Measurements from ENCODE around the gene SIGLEC12. TPM values are rescaled to one million over a fixed set of nuclear protein-coding genes. Genes with fewer than 3 reads are reported as not detected.
"Not testable (repeated sequence)": the region's sequence is repeated elsewhere in the genome, so short reads cannot be mapped to it uniquely, and the experiment has no call there.

The SIGLEC12 gene
- total RNA-seq, 1 donor from 2014 or later = 0.11 TPM

DNA sequence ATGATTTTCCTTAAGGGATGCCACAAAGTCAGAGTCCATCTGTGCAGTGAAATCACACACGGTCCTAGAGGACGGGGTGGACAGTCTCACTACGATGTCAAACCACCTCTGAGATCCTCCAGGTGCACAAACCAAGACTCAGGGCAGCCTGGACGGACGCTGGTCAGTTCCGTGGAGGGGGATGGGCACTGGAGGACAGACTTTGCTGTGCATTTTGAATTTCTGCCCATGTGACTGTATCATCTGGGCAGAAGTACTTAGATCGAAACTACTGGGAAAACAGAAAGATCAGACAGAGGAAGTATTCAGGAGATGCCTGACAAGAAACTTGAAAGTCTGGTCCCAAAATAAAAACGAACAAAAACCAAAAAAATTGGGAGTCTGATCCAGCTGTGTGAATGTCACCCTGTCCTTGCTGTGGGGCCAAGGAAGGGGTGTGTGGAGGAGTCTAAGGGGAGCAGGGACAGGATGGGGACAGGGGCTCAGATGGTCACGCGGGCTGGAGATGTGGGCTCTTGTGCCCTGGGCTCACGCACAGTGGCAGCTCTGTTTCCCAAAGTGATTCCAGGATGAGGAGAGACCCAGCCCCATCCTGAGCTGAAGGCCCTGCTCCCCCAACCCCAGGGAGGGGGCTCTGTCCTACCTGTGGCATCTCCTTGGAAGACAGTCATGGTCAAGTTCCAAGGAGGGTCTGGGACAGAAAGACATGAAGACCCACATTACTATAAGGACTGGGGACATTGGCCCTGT lies 44.9 kb downstream of the SIGLEC12 start:
- TF ChIP-seq, protein P1, sequence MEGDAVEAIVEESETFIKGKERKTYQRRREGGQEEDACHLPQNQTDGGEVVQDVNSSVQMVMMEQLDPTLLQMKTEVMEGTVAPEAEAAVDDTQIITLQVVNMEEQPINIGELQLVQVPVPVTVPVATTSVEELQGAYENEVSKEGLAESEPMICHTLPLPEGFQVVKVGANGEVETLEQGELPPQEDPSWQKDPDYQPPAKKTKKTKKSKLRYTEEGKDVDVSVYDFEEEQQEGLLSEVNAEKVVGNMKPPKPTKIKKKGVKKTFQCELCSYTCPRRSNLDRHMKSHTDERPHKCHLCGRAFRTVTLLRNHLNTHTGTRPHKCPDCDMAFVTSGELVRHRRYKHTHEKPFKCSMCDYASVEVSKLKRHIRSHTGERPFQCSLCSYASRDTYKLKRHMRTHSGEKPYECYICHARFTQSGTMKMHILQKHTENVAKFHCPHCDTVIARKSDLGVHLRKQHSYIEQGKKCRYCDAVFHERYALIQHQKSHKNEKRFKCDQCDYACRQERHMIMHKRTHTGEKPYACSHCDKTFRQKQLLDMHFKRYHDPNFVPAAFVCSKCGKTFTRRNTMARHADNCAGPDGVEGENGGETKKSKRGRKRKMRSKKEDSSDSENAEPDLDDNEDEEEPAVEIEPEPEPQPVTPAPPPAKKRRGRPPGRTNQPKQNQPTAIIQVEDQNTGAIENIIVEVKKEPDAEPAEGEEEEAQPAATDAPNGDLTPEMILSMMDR (IDR thresholded peaks at IDR 0.05; ENCODE audit: borderline replicate concordance) = no peak

DNA sequence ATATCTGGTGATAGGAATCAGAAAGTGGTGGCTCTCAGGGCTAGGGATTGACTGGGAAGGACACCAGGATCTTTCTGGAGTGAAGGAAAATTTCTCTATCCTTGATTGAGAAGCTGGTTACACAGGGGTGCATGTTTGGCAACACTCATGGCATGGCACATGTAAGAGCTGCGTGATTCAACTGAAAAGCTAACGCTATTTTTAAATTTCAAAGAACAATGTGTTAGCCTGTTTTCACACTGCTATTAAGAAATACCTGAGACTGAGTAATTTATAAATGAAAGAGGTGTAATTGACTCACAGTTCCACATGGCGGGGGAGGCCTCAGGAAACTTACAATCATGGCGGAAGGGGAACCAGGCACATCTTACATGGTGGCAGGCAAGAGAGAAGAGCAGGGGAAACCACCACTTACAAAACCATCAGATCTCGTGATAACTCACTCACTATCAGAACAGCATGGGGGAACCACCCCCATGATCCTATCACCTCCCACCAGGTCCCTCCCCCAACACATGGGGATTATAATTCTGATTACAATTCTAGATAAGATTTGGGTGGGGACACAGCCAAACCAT lies 50.8 kb downstream of the SIGLEC12 start:
- TF ChIP-seq, protein P1 (IDR thresholded peaks at IDR 0.05; ENCODE audit: borderline replicate concordance) = no peak
- Histone ChIP-seq H3K36me3 (no peaks in the 10 kb centered on the region), H3K9me3 (replicated peaks) (no peaks in the 10 kb centered on the region), H3K4me3 (no peak overlapping the region), H3K27ac (replicated peaks) (no peak overlapping the region), H3K4me1 (no peaks in the 10 kb centered on the region), H3K27me3 (ENCODE audit: low read depth) (peaks cover 84% of the 10 kb centered on the region)
- intact Hi-C loops (cut with micrococcal nuclease) = no loop called here
- no peak for DNase-seq

More for the DNA sequence above, 44.9 kb downstream of the SIGLEC12 start:
- Histone ChIP-seq H3K36me3 (no peaks in the 10 kb centered on the region), H3K4me3 (no peak overlapping the region), H3K4me1 (no peaks in the 10 kb centered on the region), H3K27me3 (ENCODE audit: low read depth) (peaks cover 92% of the 10 kb centered on the region), H3K9me3 (replicated peaks) (no peaks in the 10 kb centered on the region), H3K27ac (replicated peaks) (no peak overlapping the region)
- intact Hi-C loops (cut with micrococcal nuclease) = no loop called here
- DNase-seq = no peak

DNA sequence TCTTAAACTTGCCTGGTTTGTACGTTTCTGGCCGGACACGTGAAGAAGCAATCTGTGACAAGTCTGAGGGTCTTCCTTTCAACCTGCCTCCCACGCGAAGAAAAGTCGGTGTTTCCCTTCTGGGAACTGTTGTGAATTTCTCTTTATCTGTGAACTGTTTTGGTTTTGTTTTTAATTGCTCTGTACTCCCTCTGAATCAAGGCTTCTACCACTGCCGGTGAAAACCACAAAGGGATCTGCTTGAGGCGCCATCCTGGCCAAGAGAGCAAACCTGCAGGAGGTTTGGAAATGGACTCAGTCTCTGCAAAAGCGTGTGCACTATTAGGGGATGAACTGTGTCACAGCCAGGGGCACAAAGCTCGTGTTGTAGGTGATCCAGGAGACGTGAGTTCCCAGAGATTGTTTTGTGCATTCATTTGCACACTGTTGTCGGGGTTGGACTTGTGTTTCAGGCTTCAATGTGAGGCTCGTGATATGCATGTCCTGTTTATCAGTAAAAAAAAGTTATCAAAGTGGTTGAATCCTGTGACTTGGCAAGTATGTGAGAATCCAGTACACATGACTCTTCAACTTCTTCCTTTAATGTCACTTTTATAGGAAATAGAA lies 53.1 kb downstream of the SIGLEC12 start:
- Histone ChIP-seq H3K27me3 (ENCODE audit: low read depth) (peaks cover 70% of the 10 kb centered on the region), H3K9me3 (replicated peaks) (no peaks in the 10 kb centered on the region), H3K36me3 (no peaks in the 10 kb centered on the region), H3K4me3 (no peak overlapping the region), H3K27ac (replicated peaks) (no peak overlapping the region), H3K4me1 (no peaks in the 10 kb centered on the region)
- intact Hi-C loops (cut with micrococcal nuclease) = no loop called here
- DNase-seq = no peak
- TF ChIP-seq, protein P1 (IDR thresholded peaks at IDR 0.05; ENCODE audit: borderline replicate concordance) = no peak

DNA sequence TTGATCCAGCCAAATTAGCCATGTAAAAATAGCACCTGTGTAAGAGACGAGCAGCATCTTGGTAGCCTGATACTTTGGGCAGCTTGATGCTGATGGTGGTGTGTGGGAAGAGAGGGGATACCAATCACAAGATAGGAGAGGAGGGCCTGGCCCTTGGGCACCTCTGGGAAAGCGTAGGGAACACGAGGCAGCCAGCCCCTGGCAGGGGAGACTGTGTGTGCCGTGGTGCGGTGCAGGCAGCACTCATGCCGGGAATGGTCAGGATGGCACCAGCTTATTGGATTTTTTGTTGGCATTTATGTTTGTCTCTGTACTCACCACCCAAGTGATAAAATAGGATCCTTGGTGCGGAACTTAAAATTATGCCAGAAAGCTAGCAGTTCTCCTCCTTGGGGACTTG lies 53.6 kb downstream of the SIGLEC12 start:
- H3K27ac ChIP-seq (replicated peaks) = no peak overlapping the region

DNA sequence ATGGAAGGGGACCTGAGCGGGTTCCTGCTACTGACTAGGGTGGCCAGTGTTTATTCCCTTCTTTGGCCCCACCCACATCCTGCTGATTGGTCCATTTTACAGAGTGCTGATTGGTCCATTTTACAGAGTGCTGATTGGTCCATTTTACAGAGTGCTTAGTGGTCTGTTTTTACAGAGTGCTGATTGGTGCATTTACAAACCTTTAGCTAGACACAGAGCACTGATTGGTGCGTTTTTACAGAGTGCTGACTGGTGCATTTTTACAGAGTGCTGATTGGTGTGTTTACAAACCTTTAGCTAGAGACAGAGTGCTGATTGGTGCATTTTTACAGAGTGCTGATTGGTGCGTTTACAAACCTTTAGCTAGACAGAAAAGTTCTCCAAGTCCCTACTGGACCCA lies 54.1 kb downstream of the SIGLEC12 start:
- H3K4me3 ChIP-seq; intact Hi-C loops (cut with micrococcal nuclease); H3K36me3 ChIP-seq; H3K4me1 ChIP-seq; H3K27ac ChIP-seq (replicated peaks); H3K9me3 ChIP-seq (replicated peaks); DNase-seq: not testable (repeated sequence)
- peaks cover 70% of the 10 kb centered on the region for H3K27me3 ChIP-seq (ENCODE audit: low read depth)

More for the DNA sequence above, 53.6 kb downstream of the SIGLEC12 start:
- Histone ChIP-seq H3K36me3 (no peaks in the 10 kb centered on the region), H3K4me1 (no peaks in the 10 kb centered on the region), H3K27me3 (ENCODE audit: low read depth) (peaks cover 70% of the 10 kb centered on the region), H3K4me3 (no peak overlapping the region), H3K9me3 (replicated peaks) (no peaks in the 10 kb centered on the region)
- TF ChIP-seq, protein P1 (IDR thresholded peaks at IDR 0.05; ENCODE audit: borderline replicate concordance) = no peak
- intact Hi-C loops (cut with micrococcal nuclease) = no loop called here
- no peak for DNase-seq

All from left ventricle myocardium inferior (tissue), 1 donor.